GM12865 (cell line): ENCODE data around the gene TUBE1.

Source experiments
- DNase-seq: peaks from one replicate; pipeline ENCODE4 v3.0.0; 2010; ENCODE audit warnings: low read depth
- H3K4me3 ChIP-seq: 2 replicates; pipeline ENCODE4 v1.5.1; 2011; ENCODE audit warnings: mild to moderate bottlenecking, low read depth, low read length, control low read depth
- TF ChIP-seq, protein P1 (sequence below): IDR thresholded peaks from 2 replicates; pipeline ENCODE4 v1.5.1; 2011; ENCODE audit warnings: low read length, control low read depth, low read depth, inconsistent platforms; ENCODE audit not compliant: insufficient read depth; ENCODE audit errors: missing control alignments

Gene TUBE1, protein sequence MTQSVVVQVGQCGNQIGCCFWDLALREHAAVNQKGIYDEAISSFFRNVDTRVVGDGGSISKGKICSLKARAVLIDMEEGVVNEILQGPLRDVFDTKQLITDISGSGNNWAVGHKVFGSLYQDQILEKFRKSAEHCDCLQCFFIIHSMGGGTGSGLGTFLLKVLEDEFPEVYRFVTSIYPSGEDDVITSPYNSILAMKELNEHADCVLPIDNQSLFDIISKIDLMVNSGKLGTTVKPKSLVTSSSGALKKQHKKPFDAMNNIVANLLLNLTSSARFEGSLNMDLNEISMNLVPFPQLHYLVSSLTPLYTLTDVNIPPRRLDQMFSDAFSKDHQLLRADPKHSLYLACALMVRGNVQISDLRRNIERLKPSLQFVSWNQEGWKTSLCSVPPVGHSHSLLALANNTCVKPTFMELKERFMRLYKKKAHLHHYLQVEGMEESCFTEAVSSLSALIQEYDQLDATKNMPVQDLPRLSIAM

DNA sequence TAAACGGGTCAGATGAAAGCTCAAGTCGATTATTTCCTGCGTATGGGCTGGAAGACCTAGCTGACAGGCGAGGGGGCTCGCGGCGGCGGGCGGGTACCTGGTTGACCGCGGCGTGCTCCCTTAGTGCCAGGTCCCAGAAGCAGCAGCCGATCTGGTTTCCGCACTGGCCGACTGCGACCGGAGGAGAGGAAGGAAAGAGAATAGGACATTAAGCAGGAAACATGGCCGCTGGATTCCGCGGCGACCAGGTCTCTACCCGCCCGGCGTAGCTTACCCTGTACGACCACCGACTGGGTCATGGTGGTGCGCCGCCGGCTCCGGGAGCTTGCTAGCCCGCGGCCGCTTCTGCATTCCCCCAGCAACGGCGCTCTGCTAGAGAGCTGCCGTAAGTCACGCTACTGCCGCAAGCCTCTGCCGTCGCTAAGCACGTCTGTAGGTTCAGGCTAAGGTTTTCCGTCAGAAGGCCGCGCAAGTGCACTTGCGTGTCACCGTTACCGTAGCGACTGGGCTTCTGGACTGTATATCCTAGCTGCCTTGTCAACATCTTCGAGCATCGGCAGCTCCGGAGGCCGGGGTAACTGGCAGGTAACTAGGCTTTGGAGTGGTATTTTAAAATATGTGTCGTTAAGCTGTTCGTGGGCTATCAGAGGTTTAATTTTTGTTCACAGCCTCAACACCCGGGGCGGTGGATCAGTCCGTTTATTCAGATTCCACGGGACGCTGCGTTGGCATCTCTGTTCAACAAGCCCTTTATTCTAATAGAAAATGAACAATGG, at the start of gene TUBE1, which contains the start of gene FAM229B:
Gene TUBE1, minus strand, starts transcription at position 347 of the 776 bp plus-strand sequence. Its CDS starts 48 bp downstream, at position 299.
Gene FAM229B, plus strand, starts transcription at position 456 of the 776 bp plus-strand sequence. CDS start 11,693 bp downstream, outside the sequence.
- DNase-seq: peak; percentile 98
- H3K4me3 ChIP-seq: peak within 1 kb of the TSS; percentile 88
- TF ChIP-seq, protein P1, sequence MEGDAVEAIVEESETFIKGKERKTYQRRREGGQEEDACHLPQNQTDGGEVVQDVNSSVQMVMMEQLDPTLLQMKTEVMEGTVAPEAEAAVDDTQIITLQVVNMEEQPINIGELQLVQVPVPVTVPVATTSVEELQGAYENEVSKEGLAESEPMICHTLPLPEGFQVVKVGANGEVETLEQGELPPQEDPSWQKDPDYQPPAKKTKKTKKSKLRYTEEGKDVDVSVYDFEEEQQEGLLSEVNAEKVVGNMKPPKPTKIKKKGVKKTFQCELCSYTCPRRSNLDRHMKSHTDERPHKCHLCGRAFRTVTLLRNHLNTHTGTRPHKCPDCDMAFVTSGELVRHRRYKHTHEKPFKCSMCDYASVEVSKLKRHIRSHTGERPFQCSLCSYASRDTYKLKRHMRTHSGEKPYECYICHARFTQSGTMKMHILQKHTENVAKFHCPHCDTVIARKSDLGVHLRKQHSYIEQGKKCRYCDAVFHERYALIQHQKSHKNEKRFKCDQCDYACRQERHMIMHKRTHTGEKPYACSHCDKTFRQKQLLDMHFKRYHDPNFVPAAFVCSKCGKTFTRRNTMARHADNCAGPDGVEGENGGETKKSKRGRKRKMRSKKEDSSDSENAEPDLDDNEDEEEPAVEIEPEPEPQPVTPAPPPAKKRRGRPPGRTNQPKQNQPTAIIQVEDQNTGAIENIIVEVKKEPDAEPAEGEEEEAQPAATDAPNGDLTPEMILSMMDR: no peak

DNA sequence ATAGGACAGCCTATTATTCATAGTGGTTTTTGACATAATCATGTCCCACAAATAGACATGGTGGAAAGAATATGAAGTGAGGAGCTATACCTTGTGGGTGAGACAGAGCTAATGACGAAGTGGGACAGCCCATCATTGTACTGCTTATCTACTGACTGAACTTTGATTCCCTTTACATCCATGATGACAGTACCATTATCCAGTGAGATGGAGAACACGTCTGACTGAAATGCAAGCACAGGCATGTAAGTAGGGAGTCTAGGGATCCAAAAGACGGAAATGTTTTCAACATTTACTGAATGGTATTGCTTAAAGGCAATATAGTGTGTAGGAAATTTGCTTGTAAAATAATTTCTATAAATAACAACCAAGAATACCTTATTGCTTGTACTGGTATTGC, 43.6 kb upstream of the TUBE1 start:
- H3K4me3 ChIP-seq: no peak overlapping the region
- DNase-seq: no peak
- TF ChIP-seq, protein P1: no peak

DNA sequence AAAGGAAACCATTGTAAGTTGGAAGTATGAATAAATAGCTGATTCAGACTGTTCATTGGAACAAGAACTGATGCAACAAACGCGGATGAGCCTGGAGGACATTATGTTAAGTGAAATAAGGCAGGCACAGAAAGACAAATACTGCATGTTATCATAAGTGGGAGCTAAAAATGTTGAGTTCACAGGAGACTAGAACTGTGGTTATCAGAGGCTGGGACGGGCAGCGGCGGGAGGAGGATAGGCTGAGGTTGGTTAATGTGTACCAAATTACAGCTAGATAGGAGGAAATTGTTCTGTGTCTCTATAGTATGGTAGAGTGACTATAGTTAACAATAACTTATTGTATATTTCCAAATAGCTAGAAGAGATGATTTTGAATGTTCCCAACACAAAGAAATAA, 40.9 kb upstream of the TUBE1 start:
- H3K4me3 ChIP-seq: no peak overlapping the region
- TF ChIP-seq, protein P1: no peak
- no peak for DNase-seq

DNA sequence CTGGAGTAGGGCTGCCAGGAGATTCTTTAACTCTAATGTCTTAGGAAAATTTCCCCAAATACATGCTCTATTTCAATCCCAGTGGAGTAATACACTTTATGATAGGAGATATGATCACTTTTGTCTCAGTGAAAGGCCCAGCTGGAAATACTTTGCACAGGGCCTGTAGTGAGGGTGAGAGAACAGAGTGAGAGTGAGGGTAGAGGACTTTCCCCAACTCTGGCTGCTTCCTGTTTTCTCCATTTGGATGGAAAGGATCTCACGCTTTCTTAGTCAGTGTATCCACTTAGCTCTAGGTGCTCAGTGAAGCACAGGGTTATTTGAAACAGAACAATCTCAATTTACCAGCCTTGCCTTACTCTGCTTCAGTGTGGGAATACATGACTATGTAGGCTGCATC, 36.7 kb upstream of the TUBE1 start:
- no peak for DNase-seq
- TF ChIP-seq, protein P1: no peak
- no peak overlapping the region for H3K4me3 ChIP-seq

DNA sequence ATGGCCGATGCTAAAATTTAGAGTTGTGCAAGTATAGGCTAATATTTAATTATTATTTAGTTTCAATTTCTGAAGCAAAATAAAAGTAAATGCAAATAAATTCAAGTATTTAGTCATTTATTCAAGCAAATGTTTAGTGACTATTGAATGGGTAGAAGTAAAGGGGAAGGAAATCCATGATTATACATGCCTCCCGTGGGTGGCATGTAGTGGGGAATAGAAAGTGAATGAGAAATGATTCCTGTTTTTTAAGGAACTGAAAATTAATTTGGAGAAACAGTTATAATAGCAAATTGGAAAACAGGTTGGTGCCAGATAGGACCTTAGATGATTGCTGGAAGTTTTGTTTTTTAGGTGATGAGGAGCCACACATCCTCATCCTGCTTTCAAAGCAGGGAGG, 35.5 kb upstream of the TUBE1 start:
- H3K4me3 ChIP-seq: no peak overlapping the region
- no peak for DNase-seq
- TF ChIP-seq, protein P1: no peak

DNA sequence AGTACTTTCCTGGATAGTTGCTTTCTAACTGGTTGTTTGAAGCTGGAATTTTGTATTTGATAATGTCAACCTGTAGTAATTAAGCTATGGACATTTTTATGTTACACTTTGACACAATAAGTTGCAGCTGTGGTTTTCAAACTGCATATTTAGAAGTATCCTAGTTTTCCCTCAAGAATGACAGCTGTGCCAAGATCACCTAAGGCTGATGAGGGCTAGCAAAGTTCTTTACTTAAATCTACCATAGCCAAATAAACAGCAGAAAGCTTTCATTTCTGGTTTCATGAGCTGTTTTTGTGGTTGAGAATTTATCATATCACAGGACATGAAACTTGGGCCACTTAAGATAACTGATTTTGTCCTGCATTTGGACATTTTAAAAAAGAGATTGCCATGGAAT, 30.8 kb upstream of the TUBE1 start:
- H3K4me3 ChIP-seq: no peak overlapping the region
- no peak for DNase-seq
- TF ChIP-seq, protein P1: no peak
